HG02884 (cell line): ENCODE measurements around the gene OSCP1.

ENCODE experiments used
- ATAC-seq: cut with Tn5 transposase; IDR thresholded peaks from one replicate; pipeline ENCODE4 v1.9.1; 2021; ENCODE audit warnings: mild to moderate bottlenecking, moderate library complexity; ENCODE audit not compliant: unreplicated experiment

OSCP1 gene

GRCh38 chr1:36385410-36386264, 64.6 kb downstream of the OSCP1 start, which contains the start of gene STK40:
Gene STK40 (minus strand): TSS chr1:36385924. CDS start chr1:36361332, 24,592 bp downstream.
- peak; percentile 73 for ATAC-seq

GRCh38 chr1:36384542-36385409, 65.5 kb downstream of the OSCP1 start:
- no peak for ATAC-seq

DNA sequence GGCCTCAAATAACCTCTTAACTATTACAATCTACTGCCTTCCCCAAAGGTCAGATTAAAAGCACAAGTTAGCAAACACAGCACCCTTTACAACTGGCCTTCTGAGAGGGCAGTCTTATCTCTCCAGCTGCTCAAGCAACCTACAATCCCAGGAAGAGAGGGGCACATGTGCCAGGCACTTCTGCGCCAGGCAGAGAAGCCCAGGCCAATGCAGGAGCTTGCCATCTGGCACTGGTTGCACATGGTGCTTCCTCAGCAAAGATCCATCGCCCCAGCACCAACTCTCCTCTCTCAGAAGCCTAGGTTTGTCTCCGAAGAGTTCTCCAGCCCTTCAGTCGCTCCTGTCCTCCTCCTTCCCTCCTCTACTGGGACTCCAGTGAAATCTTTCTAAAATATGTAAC, 67.0 kb downstream of the OSCP1 start:
- ATAC-seq, result no peak

- ATAC-seq, result no peak
Observed at GRCh38 chr1:36382669-36383068, 67.6 kb downstream of the OSCP1 start.

DNA sequence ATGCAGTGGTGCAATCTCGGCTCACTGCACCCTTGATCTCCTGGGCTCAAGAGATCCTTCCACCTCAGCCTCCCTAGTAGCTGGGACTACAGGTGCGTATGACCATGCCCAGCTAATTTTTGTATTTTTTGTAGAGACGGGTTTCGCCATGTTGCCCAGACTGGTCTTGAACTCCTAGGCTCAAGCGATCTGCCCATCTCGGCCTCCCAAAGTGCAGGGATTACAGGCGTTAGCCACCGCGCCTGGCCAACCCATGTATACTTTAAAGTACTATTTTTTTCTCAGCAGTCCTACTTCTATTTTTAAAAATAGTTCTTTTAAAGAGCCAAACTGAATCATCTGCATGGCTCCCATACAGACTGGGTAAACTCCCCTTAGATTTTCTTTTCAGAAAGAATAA, 68.0 kb downstream of the OSCP1 start:
- ATAC-seq, result no peak

DNA sequence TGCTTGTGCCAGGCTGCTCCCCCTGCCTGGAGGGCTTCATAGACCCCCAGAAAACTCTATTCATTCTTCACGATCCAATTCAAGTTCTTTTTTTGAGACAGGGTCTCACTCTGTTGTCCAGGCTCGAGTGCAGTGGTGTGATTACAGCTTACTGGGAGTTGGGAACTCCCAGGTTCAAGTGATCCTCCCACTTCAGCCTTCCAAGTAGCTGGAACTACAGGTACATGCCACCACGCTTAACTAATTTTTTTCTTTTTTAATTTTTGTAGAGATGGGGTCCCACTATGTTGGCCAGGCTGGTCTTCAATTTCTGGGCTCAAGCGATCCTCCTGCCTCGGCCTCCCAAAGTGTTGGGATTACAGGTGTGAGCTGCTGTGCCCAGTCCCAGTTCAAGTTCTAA, 68.8 kb downstream of the OSCP1 start:
- no peak for ATAC-seq

DNA sequence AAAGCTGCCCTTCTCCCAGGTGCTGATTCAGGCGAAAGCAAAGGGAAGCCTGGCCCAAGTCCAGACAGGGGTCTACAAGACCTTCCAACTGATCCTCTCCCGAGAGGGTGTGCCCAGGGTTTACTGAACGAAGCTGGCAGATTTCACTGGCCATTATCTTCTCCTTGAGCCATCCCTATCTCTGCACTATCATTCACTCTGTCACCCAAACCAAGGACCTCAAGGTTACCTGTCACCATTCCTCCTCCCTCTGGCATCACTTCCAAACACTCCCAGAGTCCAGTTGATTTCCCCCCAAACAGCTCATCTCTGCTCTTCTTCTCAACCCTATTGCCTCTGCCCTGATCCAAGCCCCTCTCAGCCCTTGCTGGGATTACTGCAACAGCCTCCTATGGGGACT, 69.5 kb downstream of the OSCP1 start:
- ATAC-seq, result no peak

DNA sequence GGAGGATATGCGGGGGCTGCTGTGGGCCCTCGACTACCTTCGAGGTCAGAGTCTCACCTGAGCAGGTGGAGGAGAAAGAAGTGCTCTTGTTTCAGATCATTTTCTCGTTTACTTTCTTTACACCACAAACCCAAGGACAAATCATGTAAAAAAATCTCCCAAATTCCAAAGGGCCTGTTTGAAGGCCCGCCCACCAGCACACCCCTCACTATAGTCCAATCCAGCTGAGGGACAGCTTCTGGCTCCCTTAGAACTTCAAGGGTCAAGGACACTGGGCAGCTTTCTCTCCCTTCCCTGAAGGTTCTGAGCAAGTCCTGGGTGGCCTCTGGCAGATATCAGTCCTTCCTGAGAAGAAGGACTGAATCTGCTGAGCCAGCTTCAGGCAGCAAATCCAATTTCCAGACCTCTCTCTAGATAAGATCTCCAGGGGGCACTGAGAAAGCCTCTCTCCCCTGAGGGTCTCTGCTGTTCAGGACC, 70.1 kb downstream of the OSCP1 start:
- no peak for ATAC-seq

- no peak for ATAC-seq
Observed at GRCh38 chr1:36377791-36378492, 72.3 kb downstream of the OSCP1 start.

DNA sequence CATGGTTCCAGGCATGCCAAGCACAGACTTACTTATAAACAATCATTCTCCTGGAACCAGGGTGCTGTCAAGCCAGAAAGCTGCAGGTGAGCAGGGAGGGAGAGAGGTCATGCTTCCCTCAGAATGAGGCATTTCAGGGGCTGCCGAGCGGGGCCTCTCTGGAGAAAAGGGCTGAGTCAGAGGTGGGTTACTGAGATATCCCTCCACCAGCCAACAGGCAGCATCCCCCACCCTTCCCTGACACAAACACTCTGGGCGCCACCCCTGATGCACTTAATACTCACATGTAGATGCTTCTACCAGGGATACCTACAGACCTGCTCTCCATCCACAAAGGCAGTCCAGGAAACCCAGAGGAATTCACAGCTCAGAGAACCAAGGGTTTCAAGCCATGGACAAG, 77.6 kb downstream of the OSCP1 start:
- ATAC-seq, result no peak

DNA sequence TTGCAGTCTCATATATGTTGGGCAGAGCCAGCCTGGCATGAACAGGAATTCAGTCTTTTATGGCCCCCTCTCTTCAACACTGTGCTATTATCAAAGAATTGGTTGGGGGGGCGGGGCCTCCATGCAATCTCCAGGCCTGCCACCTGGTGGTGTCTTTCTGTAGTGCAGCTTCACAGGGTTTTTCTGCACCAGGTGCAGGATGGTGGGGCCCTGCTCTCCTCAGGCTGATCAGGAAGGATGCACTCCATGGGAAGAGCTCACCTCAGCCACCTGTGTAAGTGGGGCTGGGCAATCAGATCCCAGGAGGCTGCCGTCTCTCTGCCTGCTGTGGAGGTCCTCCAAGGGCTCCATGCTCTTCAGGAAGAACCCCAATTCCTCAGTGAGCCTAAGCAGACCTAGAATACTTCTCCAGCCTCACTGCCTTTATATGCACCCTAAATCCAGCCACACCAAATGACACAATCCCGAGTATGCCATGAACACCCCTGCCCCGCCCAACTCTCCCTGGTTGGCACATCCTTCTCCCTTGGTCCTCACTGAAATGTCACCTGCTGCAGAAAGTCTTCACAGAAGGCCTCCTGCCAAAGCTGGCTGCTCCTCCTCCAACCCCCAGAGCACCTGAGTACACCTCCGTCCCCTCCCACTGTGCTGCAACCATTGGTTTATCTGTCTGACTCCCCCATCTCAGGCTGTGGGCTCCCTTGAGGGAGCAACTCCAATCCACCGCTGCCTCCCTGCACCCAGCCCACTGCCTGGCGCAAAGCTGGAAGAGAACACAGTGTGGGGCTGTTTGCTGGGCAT, 81.0 kb downstream of the OSCP1 start:
- no peak for ATAC-seq
